K562 (cell line): ENCODE measurements around the gene TMOD2. TPM values are rescaled to one million over a fixed set of nuclear protein-coding genes. Genes with fewer than 3 reads are reported as not detected.

Experiments
- ATAC-seq: fragments of 200-7000 bp; cut with Tn5 transposase; 3 replicates; pipeline ENCODE4 v1.9.1; 2020; ENCODE audit warnings: moderate library complexity
- BruUV-seq: library from RNA; stranded (reverse); fragments of 400-500 nt; replicated peaks from 2 replicates; lab custom pipeline; 2021; lab: Mats Ljungman, UMichigan
- CTCF ChIA-PET: fragments of 300-600 bp; formaldehyde crosslinking; extraction: SDS; loops from one replicate; lab custom pipeline; 2021; ENCODE audit warnings: low intra/inter-chr PET ratio; lab: Yijun Ruan, JAX
- POLR2A ChIA-PET: fragments of 300-600, 350-650 bp; sonication (Branson Sonifier 250); formaldehyde crosslinking; extraction: SDS; loops from one replicate; lab custom pipeline; 2021; ENCODE audit warnings: antibody characterized with exemption, inconsistent platforms; lab: Yijun Ruan, JAX
- DNase-seq, 4 experiments: peaks; one replicate each; pipeline versions ENCODE4 v3.0.0 to v3.0.0-alpha.2; 2011 to 2018; ENCODE audit warnings: low spot score in 3 of 4, mixed read lengths in 3 of 4; ENCODE audit errors: extremely low read depth in 1 of 4
- FAIRE-seq: peaks from 2 replicates; lab custom pipeline; 2011; peaks lifted over from hg19 to GRCh38; lab: Jason Lieb, UNC
- H2AFZ ChIP-seq: 2 replicates; pipeline ENCODE4 v1.6.0; 2011; ENCODE audit warnings: low read depth, low read length, control low read depth, inconsistent platforms
- H3K27ac ChIP-seq: fragments of 200-600 bp; 3 replicates; pipeline ENCODE4 v1.8.0; 2011; ENCODE audit warnings: low read depth, mild to moderate bottlenecking, control low read depth, inconsistent platforms, low read length, moderate library complexity, mixed read lengths; ENCODE audit errors: extremely low read depth
- H3K27me3 ChIP-seq, 2 experiments: fragments of 300-600 bp in 1 of 2; 2 replicates in 1 of 2; 3 replicates in 1 of 2; pipeline versions ENCODE4 v1.6.0 to v1.8.0; 2011; ENCODE audit warnings: inconsistent platforms in 2 of 2, low read length in 2 of 2, mild to moderate bottlenecking in 1 of 2, mixed read lengths in 1 of 2, moderate library complexity in 1 of 2; ENCODE audit not compliant: control insufficient read depth in 2 of 2, insufficient read depth in 2 of 2
- H3K36me3 ChIP-seq: fragments of 300-600 bp; 3 replicates; pipeline ENCODE4 v1.8.0; 2011; ENCODE audit warnings: mild to moderate bottlenecking, low read length, inconsistent platforms; ENCODE audit not compliant: control insufficient read depth, insufficient read depth
- H3K4me1 ChIP-seq, 2 experiments: fragments of 200-600 bp in 1 of 2; replicated peaks in 1 of 2; 2 replicates in 1 of 2; 3 replicates in 1 of 2; pipeline versions ENCODE4 v1.5.1 to v1.8.0; 2011; ENCODE audit warnings: inconsistent platforms in 2 of 2, low read length in 2 of 2, mild to moderate bottlenecking in 1 of 2, mixed read lengths in 1 of 2, moderate library complexity in 1 of 2; ENCODE audit not compliant: control insufficient read depth in 2 of 2, insufficient read depth in 2 of 2
- H3K4me2 ChIP-seq: 2 replicates; pipeline ENCODE4 v1.6.1; 2011; ENCODE audit warnings: low read length, control low read depth, inconsistent platforms, mixed read lengths; ENCODE audit not compliant: insufficient read depth
- H3K4me3 ChIP-seq: fragments of 200-600 bp; sonication (generic), shearing (Covaris generic); 2 replicates; pipeline ENCODE4 v1.5.1; 2016; ENCODE audit warnings: control low read depth, inconsistent platforms
- H3K79me2 ChIP-seq: fragments of 200-600 bp; 3 replicates; pipeline ENCODE4 v1.8.0; 2011; ENCODE audit warnings: low read length, inconsistent platforms; ENCODE audit not compliant: control insufficient read depth, insufficient read depth
- H3K9ac ChIP-seq, 2 experiments: 2 replicates each; pipeline versions ENCODE4 v1.6.0 to v1.6.1; 2011; ENCODE audit warnings: low read depth in 2 of 2, low read length in 2 of 2, control low read depth in 1 of 2, inconsistent platforms in 1 of 2, mild to moderate bottlenecking in 1 of 2, mixed read lengths in 1 of 2; ENCODE audit not compliant: insufficient read depth in 1 of 2
- H3K9me1 ChIP-seq: one replicate; pipeline ENCODE4 v1.6.0; 2011; ENCODE audit warnings: inconsistent platforms, mild to moderate bottlenecking, low read length, moderate library complexity; ENCODE audit not compliant: control insufficient read depth, insufficient read depth
- H3K9me3 ChIP-seq: replicated peaks from 2 replicates; pipeline ENCODE4 v1.5.1; 2011; ENCODE audit warnings: low read depth, low read length, inconsistent platforms; ENCODE audit not compliant: control insufficient read depth, insufficient read depth
- H4K20me1 ChIP-seq: replicated peaks from 2 replicates; pipeline ENCODE4 v1.6.1; 2011; ENCODE audit warnings: low read length, inconsistent platforms, mixed read lengths; ENCODE audit not compliant: control insufficient read depth, insufficient read depth
- MTA1 ChIP-seq: fragments of 450-650 bp; IDR thresholded peaks from 2 replicates; pipeline ENCODE4 v1.6.1; 2017; ENCODE audit warnings: borderline replicate concordance
- MXI1 ChIP-seq: IDR thresholded peaks from 2 replicates; pipeline ENCODE4 v1.6.1; 2011; ENCODE audit warnings: low read depth, mild to moderate bottlenecking, improper control_type of control experiment, low read length
- POLR2AphosphoS5 ChIP-seq: IDR thresholded peaks from 2 replicates; pipeline ENCODE4 v1.6.1; 2011; ENCODE audit warnings: mild to moderate bottlenecking, low read depth, low read length, moderate library complexity; ENCODE audit not compliant: control insufficient read depth, insufficient read depth
- SMAD1 ChIP-seq: fragments of 150-350 bp; IDR thresholded peaks from 2 replicates; pipeline ENCODE4 v1.6.1; 2014; ENCODE audit warnings: low read length, low read depth; ENCODE audit not compliant: partially characterized antibody
- SP1 ChIP-seq: sonication (generic); formaldehyde crosslinking; IDR thresholded peaks from 2 replicates; pipeline ENCODE4 v1.8.1; 2022; ENCODE audit warnings: mild to moderate bottlenecking, missing genetic modification reagents
- SPI1 ChIP-seq: IDR thresholded peaks from 2 replicates; pipeline ENCODE4 v1.6.1; 2011; ENCODE audit warnings: low read depth, low read length, control low read depth, borderline replicate concordance
- TAF9B ChIP-seq: fragments of 450-650 bp; IDR thresholded peaks from 2 replicates; pipeline ENCODE4 v1.6.1; 2018; ENCODE audit warnings: mild to moderate bottlenecking; ENCODE audit not compliant: partially characterized antibody
- TCF15 ChIP-seq: fragments of 250-450 bp; sonication (Bioruptor Pico); IDR thresholded peaks from 2 replicates; pipeline ENCODE4 v1.8.0; 2022; ENCODE audit warnings: moderate library complexity, mild to moderate bottlenecking, inconsistent platforms
- UBTF ChIP-seq, 2 experiments: IDR thresholded peaks; 2 replicates each; pipeline ENCODE4 v1.6.1; 2012; ENCODE audit warnings: improper control_type of control experiment in 2 of 2, low read depth in 2 of 2, low read length in 2 of 2, borderline replicate concordance in 1 of 2
- ZNF143 ChIP-seq: sonication (generic); formaldehyde crosslinking; IDR thresholded peaks from 2 replicates; pipeline ENCODE4 v1.9.0; 2022; ENCODE audit warnings: mild to moderate bottlenecking, missing genetic modification reagents
- ZNF778 ChIP-seq: fragments of 450-650 bp; formaldehyde crosslinking; IDR thresholded peaks from 2 replicates; pipeline ENCODE4 v1.4.0; 2020; ENCODE audit warnings: mild to moderate bottlenecking, moderate library complexity
- WGBS: fragments of 100-300 bp; shearing (Covaris generic); methylation state at CpG from one replicate; pipeline ENCODE4 v1.1.6; 2016; ENCODE audit warnings: low coverage, mixed read lengths; ENCODE audit not compliant: insufficient coverage; ENCODE audit errors: missing lambda C conversion rate; 5-methylcytosine and 5-hydroxymethylcytosine counted together
- in situ Hi-C: fragments of 300-500 bp; cut with MboI; formaldehyde crosslinking; loops from 4 replicates; pipeline ENCODE4 v1.15.0; 2018; ENCODE audit warnings: inconsistent platforms, mixed read lengths
- intact Hi-C: fragments of 100-400 bp; cut with micrococcal nuclease; formaldehyde crosslinking; loops from 2 replicates; pipeline ENCODE4 v1.14.2; 2022
- polyA plus RNA-seq, 8 experiments: library from polyadenylated mRNA; depleted of rRNA in 4 of 8; stranded (reverse) in 5 of 8; unstranded in 3 of 8; fragments of >200 nt; fragmentation: Nextera tagmentation in 2 of 8; fragmentation: Illumina TruSeq in 1 of 8; extraction: Ambion mirVana in 2 of 8; extraction: Trizol in 1 of 8; gene quantifications; 2 replicates each; pipeline versions ENCODE4 v1.2.1 to v1.2.3, GENCODE V29; 2011 to 2014; ENCODE audit warnings: inconsistent platforms in 1 of 8, missing spikeins in 1 of 8
- total RNA-seq, 7 experiments: library from RNA; depleted of rRNA in 6 of 7; stranded (reverse); fragments of >200 nt in 6 of 7; fragmentation: Illumina TruSeq in 2 of 7; extraction: Trizol in 2 of 7; gene quantifications; 2 replicates each; pipeline versions ENCODE4 v1.2.1 to v1.2.3, GENCODE V29; 2011 to 2021; ENCODE audit warnings: low replicate concordance in 1 of 7

Gene TMOD2
- total and polyA plus RNA-seq, 9 of the 15 experiments (the other 6 are each of a cell fraction or from before 2014, with no cell fraction given) = 0.49 to 3.8 (median 3.0) TPM

DNA sequence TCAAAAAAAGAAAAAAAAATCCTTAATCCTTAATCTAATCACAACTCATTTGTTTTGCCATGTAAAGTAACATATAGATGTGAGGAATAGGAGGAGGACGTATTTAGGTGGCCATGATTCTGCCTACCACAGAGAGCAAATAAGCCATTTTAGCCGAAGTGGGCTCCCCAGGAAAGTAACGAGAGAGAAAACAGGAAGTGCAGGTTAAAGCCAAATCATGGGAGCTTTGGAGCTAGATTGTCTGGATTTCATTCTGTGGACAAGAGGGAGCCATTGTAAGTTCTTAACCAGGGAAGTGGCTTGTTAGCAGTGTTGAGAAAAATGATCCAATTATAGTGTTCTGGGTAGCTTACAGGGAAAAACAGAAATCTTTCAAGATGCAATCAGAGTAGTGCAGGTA is 9.4 kb downstream of the TMOD2 start:
- Histone ChIP-seq H2AFZ (0 out of 2 replicates have a peak overlapping the region, but pooled peaks have one; percentile 14), H3K27me3 (no peaks in the 10 kb centered on the region), H4K20me1 (no peaks in the 10 kb centered on the region), H3K36me3 (no peaks in the 10 kb centered on the region; the same call in 2 of the 3 replicates), H3K9me3 (no peaks in the 10 kb centered on the region), H3K79me2 (no peaks in the 10 kb centered on the region), H3K9ac (no peak overlapping the region), H3K4me3 (no peak overlapping the region), H3K4me1 (peaks cover 4 to 11% of the 10 kb centered on the region in 2 experiments; a peak in 4 of 5 replicates), H3K4me2 (no peak overlapping the region), H3K9me1 (no peaks in the 10 kb centered on the region), H3K27ac (no peak overlapping the region)
- no peak for ATAC-seq
- intact Hi-C loops = no loop called here
- no TSS peak for BruUV-seq
- TF ChIP-seq ZNF778 (CRISPR knock-in tag) (no peak), SPI1 (peak; percentile 99)
- WGBS = 32% methylated on average over 3 of the region's 3 CpGs
- ChIA-PET POLR2A (interaction anchor here (0.6 to 2.0 kb wide), 4 partner anchors 15 to 948 kb away, joined by 3 to 8 read pairs (median 4); no protein-coding TSS in a partner anchor), CTCF (no interaction called here)
- in situ Hi-C loops = no loop called here
- no peak for FAIRE-seq
- DNase-seq = no peak

DNA sequence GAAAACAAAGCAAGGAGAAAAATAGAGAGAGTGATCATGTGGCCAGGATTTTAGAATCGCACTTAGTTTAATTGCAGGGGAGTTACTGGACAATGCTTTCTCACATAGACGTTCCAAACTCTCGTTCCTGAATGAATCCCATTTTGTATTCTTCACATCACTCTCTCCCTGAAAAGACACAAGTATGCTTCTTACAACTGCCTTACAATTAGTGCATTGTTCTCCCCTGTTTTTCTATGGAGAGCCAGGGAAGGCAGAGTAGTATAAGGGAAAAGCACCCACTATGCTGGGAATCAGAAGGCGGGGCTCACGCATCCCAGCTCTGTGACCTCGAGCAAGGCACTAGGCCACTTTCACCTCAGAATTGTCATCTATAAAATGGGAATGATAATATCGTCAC is 14.4 kb downstream of the TMOD2 start:
- no peak for FAIRE-seq
- TF ChIP-seq UBTF (IDR thresholded peaks at IDR 0.05; ENCODE audit: borderline replicate concordance in 1 of 2, low read depth in 2 of 2, low read length in 2 of 2) (no peak), TAF9B (no peak), TCF15 (CRISPR knock-in tag) (no peak), MTA1 (no peak), ZNF143 (no peak), SP1 (no peak), POLR2AphosphoS5 (no peak), SMAD1 (no peak), MXI1 (no peak)

More for the DNA sequence above, 14.4 kb downstream of the TMOD2 start:
- Histone ChIP-seq H3K4me1 (peaks cover 0 to 6% of the 10 kb centered on the region in 2 experiments; a peak in 2 of 5 replicates), H3K9me3 (no peaks in the 10 kb centered on the region), H3K9ac (no peak overlapping the region), H2AFZ (no peak overlapping the region), H3K9me1 (no peaks in the 10 kb centered on the region), H3K36me3 (no peaks in the 10 kb centered on the region; the same call in 2 of the 3 replicates), H4K20me1 (no peaks in the 10 kb centered on the region), H3K27ac (no peak overlapping the region), H3K4me2 (no peak overlapping the region), H3K4me3 (no peak overlapping the region), H3K27me3 (no peaks in the 10 kb centered on the region), H3K79me2 (no peaks in the 10 kb centered on the region)
- 66% methylated on average over 7 of the region's 7 CpGs for WGBS
- ChIA-PET POLR2A (interaction anchor here (1.0 to 3.1 kb wide), 2 partner anchors 8 to 10 kb away, joined by 3 to 9 read pairs; no protein-coding TSS in a partner anchor), CTCF (no interaction called here)
- no TSS peak for BruUV-seq
- no peak for ATAC-seq
- intact Hi-C loops = no loop called here
- in situ Hi-C loops = no loop called here
- DNase-seq = no peak
